ENCODE measurements around the gene C7.
"Not testable (repeated sequence)": the region's sequence is repeated elsewhere in the genome, so short reads cannot be mapped to it uniquely, and the experiment has no call there.

DNA sequence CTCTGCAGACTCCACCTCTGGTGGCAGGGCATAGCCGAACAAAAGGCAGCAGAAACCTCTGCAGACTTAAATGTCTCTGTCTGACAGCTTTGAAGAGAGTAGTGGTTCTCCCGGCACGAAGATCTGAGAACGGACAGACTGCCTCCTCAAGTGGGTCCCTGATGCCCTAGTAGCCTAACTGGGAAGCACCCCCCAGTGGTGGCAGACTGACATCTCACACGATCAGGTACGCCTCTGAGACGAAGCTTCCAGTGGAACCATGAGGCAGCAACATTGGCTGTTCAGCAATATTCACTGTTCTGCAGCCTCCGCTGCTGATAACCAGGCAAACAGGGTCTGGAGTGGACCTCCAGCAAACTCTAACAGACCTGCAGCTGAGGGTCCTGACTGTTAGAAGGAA lies 113.3 kb downstream of the C7 start:
- TF ChIP-seq CTCF (IDR thresholded peaks at IDR 0.05; ENCODE audit: control extremely low read depth in 1 of 3, insufficient read depth in 1 of 3, low read depth in 1 of 3, low read length in 3 of 3) = peak in 2 of 3 experiments; percentile 3 to 21; a peak in 2 of 4 replicates
- not testable (repeated sequence) for TF ChIP-seq POLR2A (IDR thresholded peaks at IDR 0.05; ENCODE audit: control extremely low read depth in 1 of 2, low read depth in 2 of 2, low read length in 2 of 2); EP300 (IDR thresholded peaks at IDR 0.05; ENCODE audit: borderline replicate concordance in 1 of 2, low read depth in 2 of 2, low read length in 2 of 2); EZH2 (IDR thresholded peaks at IDR 0.05; ENCODE audit: low read depth, low read length, severe bottlenecking); GABPA (IDR thresholded peaks at IDR 0.05; ENCODE audit: borderline replicate concordance, insufficient read depth, low read length); CREB1 (IDR thresholded peaks at IDR 0.05)
